ENCODE data around the gene DHRS1. TPM values are rescaled to one million over a fixed set of nuclear protein-coding genes. Genes with fewer than 3 reads are reported as not detected.
"Not testable (repeated sequence)": the region's sequence is repeated elsewhere in the genome, so short reads cannot be mapped to it uniquely, and the experiment has no call there.

The DHRS1 gene
- total RNA-seq, 2 experiments from 2014 or later, result 11.7 to 14.6 TPM

DNA sequence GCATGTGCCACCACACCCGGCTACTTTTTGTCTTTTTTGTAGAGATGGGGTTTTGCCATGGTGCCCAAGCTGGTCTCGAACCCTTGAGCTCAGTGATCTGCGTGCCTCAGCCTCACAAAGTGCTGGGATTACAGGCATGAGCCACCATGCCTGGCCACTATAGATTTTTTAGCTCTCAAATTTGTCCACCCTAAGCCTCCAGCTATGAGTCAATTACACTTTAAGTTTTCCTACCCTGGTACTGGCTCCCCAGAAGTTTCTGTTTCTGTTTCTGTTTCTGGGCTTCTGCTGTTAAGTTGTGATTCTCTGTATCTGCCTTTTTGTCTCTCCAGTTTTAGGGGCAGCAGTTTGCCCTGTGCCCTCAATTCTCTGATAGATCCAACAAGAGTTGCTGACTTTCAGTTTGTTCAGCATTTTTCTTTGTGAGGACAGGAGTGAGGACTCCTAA is 52.8 kb downstream of the DHRS1 start:
- H3K4me3 Mint-ChIP-seq, result peak overlapping the region; percentile 40
- no peaks in the 10 kb centered on the region for H3K27me3 Mint-ChIP-seq
- POLR2A ChIA-PET, result interaction anchor here (0.6 to 1.4 kb wide), 10 partner anchors 9 to 162 kb away, joined by 3 to 11 read pairs (median 4); partner anchors contain the start of genes CHMP4A, EMC9 and RABGGTA
- peaks cover 4% of the 10 kb centered on the region for H3K36me3 Mint-ChIP-seq (ENCODE audit: low read depth)
- intact Hi-C loops (cut with DNase I, micrococcal nuclease), result loop anchor here in 1 of 2 experiments (1.0 to 10.0 kb wide), 2 partner anchors 25 to 428 kb away; partner anchors contain the start of gene RABGGTA
- DNase-seq, result peak; percentile 48
- H3K9me3 Mint-ChIP-seq (ENCODE audit: low read depth), result no peaks in the 10 kb centered on the region
- H3K27ac Mint-ChIP-seq, result peak overlapping the region; percentile 95
- peak; percentile 11 for ATAC-seq
- peaks cover 43% of the 10 kb centered on the region for H3K4me1 Mint-ChIP-seq
- CTCF ChIA-PET, result interaction anchor here (0.6 to 16.9 kb wide), 12 partner anchors 18 to 184 kb away, joined by 3 to 430 read pairs (median 10); partner anchors contain the start of genes CHMP4A, CIDEB, DHRS1 and IRF9

DNA sequence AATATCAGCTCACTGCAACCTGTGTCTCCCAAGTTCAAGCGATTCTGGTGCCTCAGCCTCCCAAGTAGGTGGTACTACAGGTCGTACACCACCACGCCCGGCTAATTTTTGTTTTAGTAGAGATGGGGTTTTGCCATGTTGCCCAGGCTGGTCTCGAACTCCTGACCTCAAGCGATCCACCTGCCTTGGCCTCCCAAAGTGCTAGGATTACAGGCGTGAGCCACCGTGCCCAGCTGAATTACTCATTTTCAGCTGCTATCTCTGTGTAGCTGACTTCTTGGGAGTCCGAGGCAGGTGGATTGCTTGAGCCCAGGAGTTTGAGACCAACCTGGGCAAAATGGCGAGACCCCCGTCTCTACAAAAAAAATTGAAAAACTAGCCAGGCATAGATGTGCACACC is 54.2 kb downstream of the DHRS1 start:
- POLR2A ChIA-PET; H3K4me3 Mint-ChIP-seq; H3K27ac Mint-ChIP-seq; ATAC-seq; H3K9me3 Mint-ChIP-seq (ENCODE audit: low read depth); DNase-seq; H3K27me3 Mint-ChIP-seq: not testable (repeated sequence)
- CTCF ChIA-PET, result interaction anchor here (0.7 to 16.9 kb wide), 7 partner anchors 26 to 310 kb away, joined by 3 to 430 read pairs (median 3); partner anchors contain the start of genes CIDEB, DHRS1, LTB4R and LTB4R2
- intact Hi-C loops (cut with DNase I, micrococcal nuclease), result loop anchor here in 1 of 2 experiments (10.0 kb wide), 1 partner anchor 429 kb away; no protein-coding TSS in a partner anchor
- Mint-ChIP-seq H3K36me3 (ENCODE audit: low read depth) (peaks cover 12% of the 10 kb centered on the region), H3K4me1 (peaks cover 45% of the 10 kb centered on the region)

DNA sequence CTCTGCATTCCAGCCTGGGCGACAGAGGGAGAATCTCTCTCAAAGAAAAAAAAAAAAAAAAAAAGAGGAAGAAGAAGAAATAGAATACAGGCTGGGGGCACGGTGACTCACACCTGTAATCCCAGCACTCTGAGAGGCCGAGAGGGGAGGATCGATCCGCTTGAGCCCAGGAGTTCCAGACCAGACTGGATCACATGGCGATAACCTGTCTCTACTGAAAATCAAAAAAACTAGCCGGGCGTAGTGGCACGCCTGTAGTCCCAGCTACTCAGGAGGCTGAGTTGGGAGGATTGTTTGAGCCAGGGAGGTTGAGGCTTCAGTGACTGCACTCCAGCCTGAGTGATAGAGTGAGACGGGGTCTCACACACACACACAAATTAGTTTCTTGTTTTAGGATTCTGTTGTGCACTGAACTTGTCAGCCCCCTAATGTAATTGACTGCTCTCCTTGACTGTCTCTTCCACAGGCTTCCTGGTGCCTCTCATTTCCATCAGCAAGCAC is 56.2 kb downstream of the DHRS1 start:
- POLR2A ChIA-PET, result interaction anchor here (0.5 to 1.9 kb wide), 7 partner anchors 25 to 950 kb away, joined by 4 to 12 read pairs (median 7); partner anchors contain the start of genes CIDEB, DHRS1, NOP9 and PSME2
- DNase-seq (peak; percentile 35), ATAC-seq (no peak)
- intact Hi-C loops (cut with DNase I, micrococcal nuclease), result loop anchor here (1.0 to 10.0 kb wide), 3 partner anchors 53 to 431 kb away; partner anchors contain the start of gene IPO4 (in 1 of the 2)
- CTCF ChIA-PET, result interaction anchor here (0.5 to 16.9 kb wide), 21 partner anchors 12 to 365 kb away, joined by 3 to 430 read pairs (median 7); partner anchors contain the start of genes CHMP4A, CIDEB, DHRS1 and LTB4R
- Mint-ChIP-seq H3K4me3 (peak overlapping the region; percentile 94), H3K9me3 (ENCODE audit: low read depth) (no peaks in the 10 kb centered on the region), H3K4me1 (peaks cover 53% of the 10 kb centered on the region), H3K27me3 (no peaks in the 10 kb centered on the region), H3K36me3 (ENCODE audit: low read depth) (peaks cover 31% of the 10 kb centered on the region), H3K27ac (peak overlapping the region; percentile 99)

DNA sequence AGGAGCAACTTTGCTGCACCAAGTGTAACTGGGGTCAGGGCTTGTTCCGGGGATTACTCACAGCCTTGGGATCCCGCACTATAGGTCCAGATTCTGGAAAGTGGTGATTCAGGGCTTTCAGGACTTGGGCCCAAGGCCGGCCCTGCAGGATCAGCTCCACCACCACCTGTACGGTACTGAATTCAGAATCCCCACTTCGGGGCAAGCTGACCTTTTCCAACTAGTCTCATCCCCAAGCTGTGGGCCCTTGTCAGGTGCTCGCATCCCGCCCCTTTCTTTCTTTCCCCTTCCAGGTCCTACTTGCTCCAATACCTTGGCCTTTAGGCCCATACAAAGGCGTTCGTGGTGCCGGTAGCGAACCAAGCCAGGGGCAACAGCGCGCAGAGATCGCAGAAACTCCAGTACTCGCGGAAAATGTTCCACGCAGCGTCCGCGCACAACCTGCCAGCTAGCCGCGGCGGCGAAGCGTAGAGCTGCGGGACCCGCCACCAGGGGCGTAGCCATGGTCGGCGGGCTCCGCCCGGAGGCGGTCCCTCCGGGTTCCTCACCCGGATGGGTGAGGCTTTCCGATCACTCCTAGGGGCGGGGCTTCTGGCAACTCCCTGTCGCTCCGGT is 57.6 kb downstream of the DHRS1 start:
- DNase-seq (peak; percentile 97), ATAC-seq (peak; percentile 83)
- H3K4me3 Mint-ChIP-seq, result peak overlapping the region; percentile 94
- H3K4me1 Mint-ChIP-seq, result peaks cover 55% of the 10 kb centered on the region
- no peaks in the 10 kb centered on the region for H3K9me3 Mint-ChIP-seq (ENCODE audit: low read depth)
- H3K27ac Mint-ChIP-seq, result peak overlapping the region; percentile 99
- ChIA-PET POLR2A (interaction anchor here (0.6 to 1.9 kb wide), 21 partner anchors 9 to 189 kb away, joined by 3 to 18 read pairs (median 6); partner anchors contain the start of genes CBLN3, CHMP4A, DCAF11 and DHRS1), CTCF (interaction anchor here (0.6 to 16.9 kb wide), 38 partner anchors 9 to 199 kb away, joined by 3 to 430 read pairs (median 5); partner anchors contain the start of genes CHMP4A, CIDEB, DCAF11 and DHRS1)
- peaks cover 42% of the 10 kb centered on the region for H3K36me3 Mint-ChIP-seq (ENCODE audit: low read depth)
- intact Hi-C loops (cut with DNase I, micrococcal nuclease), result loop anchor here (1.0 to 10.0 kb wide), 17 partner anchors 10 to 941 kb away; partner anchors contain the start of genes CHMP4A (in 2 of the 2), GMPR2 (in 2 of the 2), IPO4 (in 2 of the 2) and IRF9 (in 2 of the 2)
- H3K27me3 Mint-ChIP-seq, result no peaks in the 10 kb centered on the region

Other genes with a start within 250 kb of the DHRS1 start
- gene CARMIL3, start 247.8 kb downstream of the DHRS1 start, total RNA-seq, result under 1 TPM; 0.74 to 0.91 TPM
- gene CPNE6, start 228.2 kb downstream of the DHRS1 start, total RNA-seq, result not detected
- 100 to 1,000 TPM; 101 to 115 TPM for gene PCK2, start 205.5 kb downstream of the DHRS1 start, total RNA-seq
- gene DCAF11, start 185.0 kb downstream of the DHRS1 start, total RNA-seq, result 10 to 100 TPM; 74.0 to 86.2 TPM
- gene NRL, start 184.8 kb downstream of the DHRS1 start, total RNA-seq, result 1 to 10 TPM; 1.5 to 1.6 TPM
- under 1 TPM in 1 of 2 experiments, not detected in 1; 0.53 TPM for gene FITM1, start 169.1 kb downstream of the DHRS1 start, total RNA-seq
- 100 to 1,000 TPM; 414 to 418 TPM for gene PSME1, start 163.6 kb downstream of the DHRS1 start, total RNA-seq
- gene EMC9, start 158.2 kb downstream of the DHRS1 start, total RNA-seq, result 10 to 100 TPM; 36.9 to 46.7 TPM
- gene PSME2, start 153.2 kb downstream of the DHRS1 start, total RNA-seq, result 100 to 1,000 TPM; 445 to 459 TPM
- 10 to 100 TPM; 73.7 to 98.4 TPM for gene RNF31, start 152.3 kb downstream of the DHRS1 start, total RNA-seq
- gene IRF9, start 138.5 kb downstream of the DHRS1 start, total RNA-seq, result 100 to 1,000 TPM; 172 to 209 TPM
- gene REC8, start 127.7 kb downstream of the DHRS1 start, total RNA-seq, result 10 to 100 TPM; 25.6 to 27.7 TPM
- 10 to 100 TPM; 73.4 to 73.7 TPM for gene IPO4, start 111.0 kb downstream of the DHRS1 start, total RNA-seq
- gene TM9SF1, start 104.3 kb downstream of the DHRS1 start, total RNA-seq, result 10 to 100 TPM; 17.0 to 24.4 TPM
- under 1 TPM; 0.14 to 0.30 TPM for gene TSSK4, start 94.1 kb downstream of the DHRS1 start, total RNA-seq
- 10 to 100 TPM; 48.8 to 73.0 TPM for gene CHMP4A, start 86.3 kb downstream of the DHRS1 start, total RNA-seq
- gene MDP1, start 83.7 kb downstream of the DHRS1 start, total RNA-seq, result 10 to 100 TPM in 1 of 2 experiments, 1 to 10 TPM in 1; 4.5 to 11.7 TPM
- 100 to 1,000 TPM; 187 to 217 TPM for gene NEDD8, start 67.4 kb downstream of the DHRS1 start, total RNA-seq
- 10 to 100 TPM; 56.7 to 59.6 TPM for gene GMPR2, start 66.9 kb downstream of the DHRS1 start, total RNA-seq
- gene TINF2, start 57.2 kb downstream of the DHRS1 start, total RNA-seq, result 100 to 1,000 TPM in 1 of 2 experiments, 10 to 100 TPM in 1; 87.4 to 108 TPM
- gene TGM1, start 36.6 kb downstream of the DHRS1 start, total RNA-seq, result 1 to 10 TPM; 4.8 to 7.4 TPM
- 10 to 100 TPM; 52.1 to 56.0 TPM for gene RABGGTA, start 28.2 kb downstream of the DHRS1 start, total RNA-seq
- gene NOP9, start 70 bp upstream of the DHRS1 start, total RNA-seq, result 10 to 100 TPM; 24.4 to 32.5 TPM
- 10 to 100 TPM; 11.1 to 14.0 TPM for gene CIDEB, start 8.2 kb upstream of the DHRS1 start, total RNA-seq
- gene LTB4R2, start 10.4 kb upstream of the DHRS1 start, total RNA-seq, result 1 to 10 TPM; 7.5 to 9.5 TPM
- 10 to 100 TPM; 10.1 to 14.2 TPM for gene LTB4R, start 11.7 kb upstream of the DHRS1 start, total RNA-seq
- 1 to 10 TPM; 1.4 to 1.8 TPM for gene ADCY4, start 35.3 kb upstream of the DHRS1 start, total RNA-seq
- gene RIPK3, start 40.2 kb upstream of the DHRS1 start, total RNA-seq, result 1 to 10 TPM; 8.9 to 9.4 TPM
- gene NFATC4, start 68.4 kb upstream of the DHRS1 start, total RNA-seq, result under 1 TPM; 0.11 to 0.30 TPM
- under 1 TPM; 0.07 to 0.16 TPM for gene NYNRIN, start 99.2 kb upstream of the DHRS1 start, total RNA-seq
- gene CBLN3, start 129.9 kb upstream of the DHRS1 start, total RNA-seq, result 10 to 100 TPM; 11.6 to 12.2 TPM
- gene KHNYN, start 130.2 kb upstream of the DHRS1 start, total RNA-seq, result 10 to 100 TPM; 50.6 to 58.1 TPM
- 10 to 100 TPM; 40.9 to 47.8 TPM for gene SDR39U1, start 143.0 kb upstream of the DHRS1 start, total RNA-seq
- under 1 TPM in 1 of 2 experiments, not detected in 1; 0.39 TPM for gene CMA1, start 208.5 kb upstream of the DHRS1 start, total RNA-seq